Right lobe of liver (tissue), 4 donors: ENCODE measurements around the gene IGSF21.

Experiments used
- POLR2A ChIP-seq: fragments of 450-650 bp; IDR thresholded peaks from one replicate; pipeline ENCODE4 v1.6.1; 2017; ENCODE audit warnings: antibody characterized with exemption, mild to moderate bottlenecking
- TF ChIP-seq, protein P1 (sequence below), 4 donors: fragments of 200-600 bp in 3 of 4; fragments of 450-650 bp in 1 of 4; IDR thresholded peaks; one replicate each; pipeline versions ENCODE4 v1.5.1 to v1.8.0; 2016 to 2022; ENCODE audit warnings: antibody characterized with exemption in 4 of 4, mild to moderate bottlenecking in 2 of 4
- donor health status: DM: no; HTN: no; CAD: no.
- donor health status: DM: no; HTN: no; CAD: no.
- donor health status: DM: no; HTN: yes; CAD: no.

DNA sequence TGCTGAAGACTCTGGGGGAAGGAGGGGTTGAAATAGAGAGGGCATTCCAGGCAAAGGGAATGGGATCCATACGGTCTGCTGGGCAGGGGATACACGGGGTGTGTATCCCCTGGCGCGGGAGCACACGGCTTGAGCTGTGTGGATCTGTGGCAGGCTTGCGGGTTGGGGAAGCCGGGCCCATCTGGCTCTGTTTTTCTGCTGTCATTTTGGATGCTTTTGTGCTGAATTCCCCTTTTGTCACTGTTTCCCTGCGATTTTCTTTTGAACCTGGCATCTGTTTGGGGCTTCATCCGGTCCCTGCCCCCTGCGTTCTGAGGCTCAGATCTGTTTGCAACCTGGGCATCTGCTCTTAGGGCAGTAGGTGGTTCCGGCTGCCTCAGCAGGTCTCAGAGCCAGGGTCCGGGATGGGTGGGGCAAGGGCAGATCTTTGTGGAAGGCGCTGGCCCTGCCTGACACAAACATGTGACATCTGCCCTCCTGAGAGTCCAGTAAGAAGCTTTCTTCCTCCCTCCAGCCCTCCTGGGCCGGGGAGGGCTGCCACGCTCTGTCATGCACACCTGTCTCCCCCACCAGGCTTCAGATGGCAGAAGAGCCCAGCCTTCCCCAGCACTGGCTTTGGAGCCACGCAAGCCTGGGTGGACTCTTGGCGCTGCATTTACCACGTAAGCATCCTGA lies 84.0 kb downstream of the IGSF21 start:
- TF ChIP-seq, protein P1, sequence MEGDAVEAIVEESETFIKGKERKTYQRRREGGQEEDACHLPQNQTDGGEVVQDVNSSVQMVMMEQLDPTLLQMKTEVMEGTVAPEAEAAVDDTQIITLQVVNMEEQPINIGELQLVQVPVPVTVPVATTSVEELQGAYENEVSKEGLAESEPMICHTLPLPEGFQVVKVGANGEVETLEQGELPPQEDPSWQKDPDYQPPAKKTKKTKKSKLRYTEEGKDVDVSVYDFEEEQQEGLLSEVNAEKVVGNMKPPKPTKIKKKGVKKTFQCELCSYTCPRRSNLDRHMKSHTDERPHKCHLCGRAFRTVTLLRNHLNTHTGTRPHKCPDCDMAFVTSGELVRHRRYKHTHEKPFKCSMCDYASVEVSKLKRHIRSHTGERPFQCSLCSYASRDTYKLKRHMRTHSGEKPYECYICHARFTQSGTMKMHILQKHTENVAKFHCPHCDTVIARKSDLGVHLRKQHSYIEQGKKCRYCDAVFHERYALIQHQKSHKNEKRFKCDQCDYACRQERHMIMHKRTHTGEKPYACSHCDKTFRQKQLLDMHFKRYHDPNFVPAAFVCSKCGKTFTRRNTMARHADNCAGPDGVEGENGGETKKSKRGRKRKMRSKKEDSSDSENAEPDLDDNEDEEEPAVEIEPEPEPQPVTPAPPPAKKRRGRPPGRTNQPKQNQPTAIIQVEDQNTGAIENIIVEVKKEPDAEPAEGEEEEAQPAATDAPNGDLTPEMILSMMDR (IDR thresholded peaks at IDR 0.05): no peak
- TF ChIP-seq POLR2A: no peak
